GM12872 (cell line): ENCODE results near the gene PSME3.

Experiments used
- TF ChIP-seq, protein P1 (sequence below): IDR thresholded peaks from 3 replicates; pipeline ENCODE4 v1.5.1; 2011; ENCODE audit warnings: low read depth, mild to moderate bottlenecking, low read length, moderate library complexity; ENCODE audit not compliant: insufficient read depth

Gene PSME3, protein sequence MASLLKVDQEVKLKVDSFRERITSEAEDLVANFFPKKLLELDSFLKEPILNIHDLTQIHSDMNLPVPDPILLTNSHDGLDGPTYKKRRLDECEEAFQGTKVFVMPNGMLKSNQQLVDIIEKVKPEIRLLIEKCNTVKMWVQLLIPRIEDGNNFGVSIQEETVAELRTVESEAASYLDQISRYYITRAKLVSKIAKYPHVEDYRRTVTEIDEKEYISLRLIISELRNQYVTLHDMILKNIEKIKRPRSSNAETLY

DNA sequence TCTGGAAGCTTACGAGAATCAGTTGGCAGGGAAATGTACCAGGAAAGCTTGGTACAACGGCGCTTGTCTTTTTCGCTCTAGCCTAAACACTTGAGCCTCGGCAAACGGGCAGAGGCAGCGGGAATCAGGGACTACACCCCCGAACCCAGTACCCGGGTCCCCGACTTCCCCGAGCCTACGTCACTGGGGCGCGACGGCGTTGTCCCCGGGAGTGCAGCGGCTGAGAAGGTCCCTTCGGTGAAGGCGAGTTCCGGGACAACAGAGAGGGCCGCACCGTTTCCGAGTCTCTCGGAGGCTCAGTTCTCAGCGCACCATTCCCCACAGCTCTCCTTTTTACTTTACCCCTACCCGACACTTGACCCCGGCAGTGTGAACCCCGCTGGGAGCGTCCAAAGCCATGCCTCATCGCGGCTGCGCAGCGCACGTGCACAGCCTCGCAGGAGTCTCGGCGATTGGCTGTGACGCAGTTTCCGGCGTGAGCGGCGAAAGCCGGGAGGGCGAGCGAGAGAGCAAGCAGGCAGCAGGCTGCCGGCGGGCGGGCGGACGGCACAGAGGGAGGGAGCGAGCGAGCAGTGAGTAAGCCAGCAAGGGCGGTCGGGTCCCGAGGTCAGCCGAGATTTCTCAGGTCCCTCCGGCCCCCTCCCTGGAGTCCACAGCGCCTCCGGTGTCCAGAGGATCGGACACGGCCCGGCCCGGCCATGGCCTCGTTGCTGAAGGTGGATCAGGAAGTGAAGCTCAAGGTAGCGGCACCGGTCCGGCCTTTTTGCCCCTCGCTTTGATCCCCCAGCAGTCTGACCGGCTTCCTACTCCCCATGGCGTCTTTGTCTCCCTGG lies at the start of gene PSME3:
PSME3 (plus strand) TSS at position 464 of the 833 bp plus-strand sequence; CDS start at position 699, 235 bp downstream.
- TF ChIP-seq, protein P1, sequence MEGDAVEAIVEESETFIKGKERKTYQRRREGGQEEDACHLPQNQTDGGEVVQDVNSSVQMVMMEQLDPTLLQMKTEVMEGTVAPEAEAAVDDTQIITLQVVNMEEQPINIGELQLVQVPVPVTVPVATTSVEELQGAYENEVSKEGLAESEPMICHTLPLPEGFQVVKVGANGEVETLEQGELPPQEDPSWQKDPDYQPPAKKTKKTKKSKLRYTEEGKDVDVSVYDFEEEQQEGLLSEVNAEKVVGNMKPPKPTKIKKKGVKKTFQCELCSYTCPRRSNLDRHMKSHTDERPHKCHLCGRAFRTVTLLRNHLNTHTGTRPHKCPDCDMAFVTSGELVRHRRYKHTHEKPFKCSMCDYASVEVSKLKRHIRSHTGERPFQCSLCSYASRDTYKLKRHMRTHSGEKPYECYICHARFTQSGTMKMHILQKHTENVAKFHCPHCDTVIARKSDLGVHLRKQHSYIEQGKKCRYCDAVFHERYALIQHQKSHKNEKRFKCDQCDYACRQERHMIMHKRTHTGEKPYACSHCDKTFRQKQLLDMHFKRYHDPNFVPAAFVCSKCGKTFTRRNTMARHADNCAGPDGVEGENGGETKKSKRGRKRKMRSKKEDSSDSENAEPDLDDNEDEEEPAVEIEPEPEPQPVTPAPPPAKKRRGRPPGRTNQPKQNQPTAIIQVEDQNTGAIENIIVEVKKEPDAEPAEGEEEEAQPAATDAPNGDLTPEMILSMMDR: 0 out of 3 replicates have a peak, but pooled peaks have one; percentile 3

DNA sequence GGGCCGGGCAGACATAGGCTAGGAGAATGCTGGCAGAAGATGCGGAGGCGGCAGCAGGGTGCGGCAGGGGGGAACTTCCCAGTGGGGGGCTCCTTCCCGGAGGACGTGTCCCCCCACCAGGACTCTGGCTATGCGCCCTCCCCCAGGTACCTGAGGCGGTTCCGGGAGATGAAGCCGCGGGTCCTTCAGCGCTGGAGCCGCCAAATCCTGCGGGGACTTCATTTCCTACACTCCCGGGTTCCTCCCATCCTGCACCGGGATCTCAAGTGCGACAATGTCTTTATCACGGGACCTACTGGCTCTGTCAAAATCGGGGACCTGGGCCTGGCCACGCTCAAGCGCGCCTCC lies 49.4 kb upstream of the PSME3 start:
- TF ChIP-seq, protein P1: no peak

DNA sequence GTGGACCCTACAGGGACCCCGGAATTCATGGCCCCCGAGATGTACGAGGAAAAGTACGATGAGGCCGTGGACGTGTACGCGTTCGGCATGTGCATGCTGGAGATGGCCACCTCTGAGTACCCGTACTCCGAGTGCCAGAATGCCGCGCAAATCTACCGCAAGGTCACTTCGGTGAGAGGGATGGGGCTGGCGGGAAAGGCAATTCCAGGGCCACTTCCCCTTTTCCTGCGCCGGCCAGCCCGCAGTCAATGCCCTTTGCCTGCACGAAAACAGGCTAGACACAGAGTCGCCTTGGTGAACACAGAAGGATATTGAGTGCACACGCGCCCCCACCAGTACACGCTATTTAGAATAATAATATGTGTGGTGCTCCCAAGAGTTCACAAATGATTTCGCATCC lies 48.8 kb upstream of the PSME3 start:
- TF ChIP-seq, protein P1: no peak

DNA sequence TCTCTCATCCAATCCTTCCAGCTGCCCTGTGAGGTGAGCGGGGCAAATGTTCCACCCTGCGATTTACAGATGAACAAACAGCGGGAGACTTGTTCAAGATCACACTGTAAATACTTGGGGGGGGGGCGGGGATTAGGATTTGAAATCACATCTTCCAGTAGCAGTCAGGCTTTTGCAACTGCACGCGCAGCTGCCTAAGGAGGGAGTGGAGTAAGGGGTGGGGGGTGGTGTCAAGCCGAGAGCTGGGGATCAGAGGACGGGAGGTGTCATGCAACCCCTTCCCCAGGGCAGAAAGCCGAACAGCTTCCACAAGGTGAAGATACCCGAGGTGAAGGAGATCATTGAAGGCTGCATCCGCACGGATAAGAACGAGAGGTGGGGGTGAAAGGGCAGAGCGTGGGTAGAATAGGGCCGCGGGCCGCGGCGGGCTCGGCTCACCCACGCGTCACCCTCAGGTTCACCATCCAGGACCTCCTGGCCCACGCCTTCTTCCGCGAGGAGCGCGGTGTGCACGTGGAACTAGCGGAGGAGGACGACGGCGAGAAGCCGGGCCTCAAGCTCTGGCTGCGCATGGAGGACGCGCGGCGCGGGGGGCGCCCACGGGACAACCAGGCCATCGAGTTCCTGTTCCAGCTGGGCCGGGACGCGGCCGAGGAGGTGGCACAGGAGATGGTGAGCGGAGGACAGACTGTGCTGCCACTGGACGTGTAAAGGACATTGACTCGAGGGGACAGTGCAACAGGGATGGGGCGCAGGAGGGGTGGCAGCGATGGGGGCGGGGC lies 48.2 kb upstream of the PSME3 start:
- TF ChIP-seq, protein P1: no peak

DNA sequence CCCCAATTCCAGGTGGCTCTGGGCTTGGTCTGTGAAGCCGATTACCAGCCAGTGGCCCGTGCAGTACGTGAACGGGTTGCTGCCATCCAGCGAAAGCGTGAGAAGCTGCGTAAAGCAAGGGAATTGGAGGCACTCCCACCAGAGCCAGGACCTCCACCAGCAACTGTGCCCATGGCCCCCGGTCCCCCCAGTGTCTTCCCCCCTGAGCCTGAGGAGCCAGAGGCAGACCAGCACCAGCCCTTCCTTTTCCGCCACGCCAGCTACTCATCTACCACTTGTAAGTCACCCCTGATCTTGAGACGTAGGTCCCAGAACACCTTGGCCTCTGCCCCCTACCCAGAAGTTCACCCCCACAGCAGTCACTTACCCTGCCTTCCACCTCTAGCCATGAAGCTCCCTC lies 45.9 kb upstream of the PSME3 start:
- TF ChIP-seq, protein P1: no peak

DNA sequence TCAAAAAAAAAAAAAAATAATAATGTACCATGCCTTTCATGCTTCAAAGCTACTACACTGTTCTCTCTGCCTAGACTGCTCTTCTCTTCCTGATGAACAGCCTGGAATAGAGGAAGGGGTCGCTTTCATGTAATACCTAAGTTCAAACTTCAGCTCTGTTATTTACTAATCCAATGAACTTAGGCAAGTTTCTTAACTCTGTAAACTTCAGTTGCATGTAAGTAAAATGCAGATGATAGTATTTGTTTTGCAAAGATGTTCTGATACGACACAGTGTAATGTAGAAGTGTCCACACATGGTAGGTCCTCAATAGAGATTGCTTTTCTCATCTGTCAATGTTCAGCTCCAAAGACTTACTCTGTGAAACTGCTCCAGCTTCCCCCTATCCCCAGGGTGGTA lies 41.2 kb upstream of the PSME3 start:
- TF ChIP-seq, protein P1: no peak

DNA sequence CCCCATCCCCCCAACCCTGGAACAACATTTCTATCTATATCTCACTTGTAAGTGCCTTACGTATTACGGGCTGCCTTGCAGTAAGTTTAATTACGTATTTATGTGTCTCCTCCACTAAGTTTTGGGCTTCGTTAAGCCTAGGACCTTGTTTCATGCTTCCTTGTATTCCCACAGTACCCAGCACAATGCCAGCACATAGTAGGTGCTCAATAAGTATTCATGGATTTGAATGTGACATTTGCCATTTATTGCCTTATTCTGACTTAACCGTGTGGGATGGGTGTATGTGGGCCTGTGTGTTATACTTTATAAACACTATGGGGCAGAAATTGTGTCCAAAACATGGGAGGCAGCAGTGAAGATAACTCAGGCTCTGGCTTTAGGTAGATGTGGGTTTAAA lies 40.7 kb upstream of the PSME3 start:
- TF ChIP-seq, protein P1: no peak
